ENCODE data around the gene PSMA7.

The PSMA7 gene

DNA sequence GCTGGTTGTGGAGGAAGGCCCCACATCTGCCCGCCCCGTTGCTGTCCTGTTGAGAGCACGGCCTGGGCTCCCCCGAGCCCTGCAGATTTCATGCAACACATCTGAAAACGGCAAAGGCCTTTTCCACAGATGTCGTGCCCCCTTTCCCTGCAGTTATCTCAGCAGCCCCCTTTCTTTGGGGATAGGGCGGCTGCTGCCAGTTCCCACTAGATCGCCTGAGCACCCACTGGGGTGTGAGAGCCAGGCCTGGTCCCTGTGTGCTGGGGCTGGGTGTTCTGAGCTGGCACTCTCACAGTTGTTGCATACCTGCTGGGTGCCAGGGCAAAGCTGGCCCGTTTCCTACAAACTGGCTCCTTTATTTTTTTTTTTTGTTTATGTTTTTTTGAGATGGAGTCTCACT is 27.3 kb upstream of the PSMA7 start:
- TF ChIP-seq, protein P1, sequence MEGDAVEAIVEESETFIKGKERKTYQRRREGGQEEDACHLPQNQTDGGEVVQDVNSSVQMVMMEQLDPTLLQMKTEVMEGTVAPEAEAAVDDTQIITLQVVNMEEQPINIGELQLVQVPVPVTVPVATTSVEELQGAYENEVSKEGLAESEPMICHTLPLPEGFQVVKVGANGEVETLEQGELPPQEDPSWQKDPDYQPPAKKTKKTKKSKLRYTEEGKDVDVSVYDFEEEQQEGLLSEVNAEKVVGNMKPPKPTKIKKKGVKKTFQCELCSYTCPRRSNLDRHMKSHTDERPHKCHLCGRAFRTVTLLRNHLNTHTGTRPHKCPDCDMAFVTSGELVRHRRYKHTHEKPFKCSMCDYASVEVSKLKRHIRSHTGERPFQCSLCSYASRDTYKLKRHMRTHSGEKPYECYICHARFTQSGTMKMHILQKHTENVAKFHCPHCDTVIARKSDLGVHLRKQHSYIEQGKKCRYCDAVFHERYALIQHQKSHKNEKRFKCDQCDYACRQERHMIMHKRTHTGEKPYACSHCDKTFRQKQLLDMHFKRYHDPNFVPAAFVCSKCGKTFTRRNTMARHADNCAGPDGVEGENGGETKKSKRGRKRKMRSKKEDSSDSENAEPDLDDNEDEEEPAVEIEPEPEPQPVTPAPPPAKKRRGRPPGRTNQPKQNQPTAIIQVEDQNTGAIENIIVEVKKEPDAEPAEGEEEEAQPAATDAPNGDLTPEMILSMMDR (IDR thresholded peaks at IDR 0.05; ENCODE audit: insufficient read depth, low read depth, low read length, missing control alignments): no peak
- no peak for DNase-seq (ENCODE audit: low read depth)
- no peak overlapping the region for H3K4me3 ChIP-seq (ENCODE audit: low read length)

DNA sequence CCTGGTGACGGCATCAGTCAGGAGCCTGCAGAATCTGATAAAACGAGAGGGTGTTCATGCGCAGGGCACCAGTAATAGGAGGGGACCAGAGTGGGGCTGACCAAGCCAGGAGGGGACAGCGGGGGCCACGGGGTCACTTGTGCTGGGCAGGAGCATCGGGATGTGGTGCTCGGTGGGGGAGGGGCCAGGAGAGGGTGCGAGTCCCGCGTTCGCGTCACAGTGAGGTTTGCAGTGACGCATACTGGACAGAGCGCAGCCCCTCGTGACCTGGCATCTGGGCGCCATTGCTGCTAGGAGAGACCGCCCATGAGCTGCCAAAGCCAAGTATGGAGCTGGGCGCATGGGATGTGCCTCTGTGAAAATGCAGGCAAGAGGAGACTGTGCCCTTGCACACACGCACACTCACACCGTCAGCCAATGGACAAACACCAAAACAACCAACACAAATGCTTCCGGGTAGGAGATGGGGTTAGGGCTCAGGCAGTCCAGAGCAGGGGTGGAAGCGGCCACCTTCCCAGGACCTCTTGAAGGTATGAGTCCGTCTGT is 25.8 kb upstream of the PSMA7 start:
- H3K4me3 ChIP-seq (ENCODE audit: low read length): no peak overlapping the region
- TF ChIP-seq, protein P1 (IDR thresholded peaks at IDR 0.05; ENCODE audit: insufficient read depth, low read depth, low read length, missing control alignments): no peak
- no peak for DNase-seq (ENCODE audit: low read depth)

DNA sequence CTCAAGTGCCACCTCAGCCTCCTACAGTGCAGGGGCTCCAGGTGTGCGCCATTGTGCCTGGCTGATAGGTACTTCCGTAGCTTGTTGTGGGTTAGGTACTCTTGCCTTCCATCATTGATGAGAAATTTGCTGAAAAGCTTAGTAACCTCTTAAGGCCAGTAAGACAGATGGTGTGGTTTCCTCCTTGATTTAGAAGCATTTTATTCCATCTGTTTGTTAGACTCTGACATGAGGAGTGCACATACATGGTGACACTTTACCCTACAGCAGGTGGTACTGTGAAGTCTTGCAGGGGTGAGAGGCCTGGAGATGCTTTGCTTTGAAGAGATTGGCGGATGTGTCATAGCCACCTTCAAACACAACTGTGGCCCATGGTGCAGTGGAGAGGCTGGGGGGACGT is 24.9 kb upstream of the PSMA7 start:
- H3K4me3 ChIP-seq (ENCODE audit: low read length): no peak overlapping the region
- TF ChIP-seq, protein P1 (IDR thresholded peaks at IDR 0.05; ENCODE audit: insufficient read depth, low read depth, low read length, missing control alignments): no peak
- no peak for DNase-seq (ENCODE audit: low read depth)

DNA sequence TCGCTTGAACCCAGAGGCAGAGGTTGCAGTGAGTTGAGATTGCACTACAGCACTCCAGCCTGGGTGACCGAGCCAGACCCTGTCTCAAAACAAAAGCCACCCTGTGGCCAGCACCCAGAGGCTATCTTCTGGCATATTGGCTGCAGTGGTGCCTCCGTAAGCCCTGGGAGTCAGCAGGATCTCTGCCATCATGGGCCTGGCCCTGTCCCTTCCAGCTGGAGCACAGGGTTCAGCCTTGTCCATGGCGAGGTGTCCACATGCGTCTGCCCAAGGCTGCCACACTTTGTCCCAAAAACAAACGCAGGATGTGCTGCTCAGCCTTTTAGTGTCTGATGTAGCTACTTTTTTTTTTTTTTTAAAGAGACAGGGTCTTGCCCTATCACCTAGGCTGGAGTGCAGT is 24.3 kb upstream of the PSMA7 start:
- TF ChIP-seq, protein P1 (IDR thresholded peaks at IDR 0.05; ENCODE audit: insufficient read depth, low read depth, low read length, missing control alignments): no peak
- no peak for DNase-seq (ENCODE audit: low read depth)
- H3K4me3 ChIP-seq (ENCODE audit: low read length): no peak overlapping the region

DNA sequence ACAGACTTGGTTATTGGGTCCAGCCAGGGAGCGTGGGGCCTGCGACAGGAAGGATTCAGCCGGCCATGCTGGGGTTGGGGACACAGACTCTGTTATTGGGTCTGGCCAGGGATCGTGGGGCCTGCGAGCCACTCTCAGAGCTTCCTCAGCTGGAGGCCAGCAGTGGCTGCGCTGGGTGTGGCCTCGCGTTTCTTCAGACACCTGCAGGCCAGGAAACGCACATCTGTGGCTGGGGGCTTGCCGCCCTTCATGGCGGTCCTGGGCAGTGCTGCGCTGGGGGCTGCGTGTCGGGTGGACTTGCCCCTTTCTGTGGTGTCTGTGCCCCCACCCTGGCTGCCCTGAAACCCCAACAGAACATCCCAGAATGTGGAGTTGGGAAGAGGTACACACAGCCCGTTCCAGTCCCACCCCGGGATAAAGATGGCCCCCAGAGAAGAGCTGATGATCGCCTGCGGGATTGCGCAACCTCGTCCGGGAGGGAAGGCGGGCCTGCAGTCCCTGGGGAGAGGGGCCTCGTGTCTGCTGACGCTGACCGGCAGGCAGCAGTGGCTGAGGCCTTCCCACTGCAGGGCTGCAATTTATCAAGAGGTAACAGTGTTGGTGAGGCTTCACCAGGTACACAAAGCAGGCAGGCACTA is 22.7 kb upstream of the PSMA7 start:
- TF ChIP-seq, protein P1 (IDR thresholded peaks at IDR 0.05; ENCODE audit: insufficient read depth, low read depth, low read length, missing control alignments): no peak
- no peak for DNase-seq (ENCODE audit: low read depth)

DNA sequence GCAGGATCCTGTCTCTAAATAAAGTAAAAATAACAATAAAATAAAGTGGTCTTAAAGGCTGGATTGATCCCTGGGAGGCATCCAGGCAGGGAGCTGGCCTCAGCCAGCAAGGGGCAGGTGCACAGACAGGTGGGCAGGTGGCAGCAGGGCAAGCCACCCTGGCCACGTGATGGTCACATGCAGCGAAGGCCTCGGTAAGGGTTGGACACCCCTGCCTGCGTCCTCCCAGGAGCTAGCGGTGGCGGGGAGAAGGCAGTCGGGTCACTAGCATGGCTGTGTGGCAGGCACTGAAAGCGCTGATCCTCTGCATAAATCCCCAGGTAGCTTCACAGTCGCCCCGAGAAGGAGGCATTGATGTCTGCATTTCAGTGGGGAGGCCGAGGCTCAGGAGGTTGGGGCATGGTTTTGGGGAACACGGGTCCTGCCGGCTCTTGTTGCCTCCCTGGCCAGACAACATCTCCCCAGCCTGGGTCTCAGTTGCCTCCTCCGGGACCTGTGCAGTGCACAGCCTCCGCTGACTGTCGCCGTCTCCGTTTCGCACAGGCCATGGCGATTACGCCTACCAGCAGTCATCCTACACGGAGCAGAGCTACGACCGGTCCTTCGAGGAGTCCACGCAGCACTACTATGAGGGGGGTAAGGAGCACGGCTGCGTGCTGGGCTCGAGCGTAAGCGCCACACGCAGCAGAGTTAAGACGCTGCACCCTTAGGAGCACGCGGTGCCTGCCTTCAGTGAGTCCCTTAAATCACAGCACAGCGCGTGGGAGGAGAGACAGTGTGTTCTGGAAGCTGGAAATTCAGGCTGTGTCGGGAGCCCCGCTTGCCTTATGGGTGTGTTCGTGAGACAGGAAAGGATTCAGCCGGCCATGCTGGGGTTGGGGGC is 21.9 kb upstream of the PSMA7 start:
- TF ChIP-seq, protein P1 (IDR thresholded peaks at IDR 0.05; ENCODE audit: insufficient read depth, low read depth, low read length, missing control alignments): no peak
- no peak for DNase-seq (ENCODE audit: low read depth)
- no peak overlapping the region for H3K4me3 ChIP-seq (ENCODE audit: low read length)

More for the DNA sequence above, 22.7 kb upstream of the PSMA7 start:
- H3K4me3 ChIP-seq (ENCODE audit: low read length): no peak overlapping the region

Data from epithelial cell of esophagus (primary cell).